ENCODE measurements around the gene MSI2. TPM values are rescaled to one million over a fixed set of nuclear protein-coding genes. Genes with fewer than 3 reads are reported as not detected.

MSI2 gene
- total and polyA plus RNA-seq, 2 donors (not counting 3 experiments of a cell fraction or from before 2014, with no cell fraction given): 20.9 to 59.3 TPM

GRCh38 chr17:57288040-57288772 is 31.9 kb downstream of the MSI2 start:
- POLR2A ChIA-PET: no interaction called here

GRCh38 chr17:57288773-57289121 is 32.4 kb downstream of the MSI2 start:
- Histone ChIP-seq H3K9me1 (replicated peaks; ENCODE audit: control insufficient read depth, extremely low read depth, insufficient read depth, low read length) (no peaks in the 10 kb centered on the region), H3K4me1 (ENCODE audit: control insufficient read depth, extremely low read depth, insufficient read depth, low read length) (no peaks in the 10 kb centered on the region), H3K36me3 (ENCODE audit: control insufficient read depth in 2 of 2, extremely low read depth in 1 of 2, insufficient read depth in 2 of 2, low read length in 2 of 2) (no peaks in the 10 kb centered on the region), H3K27me3 (ENCODE audit: control insufficient read depth in 2 of 2, insufficient read depth in 2 of 2, low read length in 2 of 2) (no peaks in the 10 kb centered on the region), H2AFZ (ENCODE audit: low read depth, low read length) (no peak overlapping the region), H3K4me3 (replicated peaks in 1 of 3; ENCODE audit: insufficient read depth in 1 of 3, low read depth in 1 of 3, low read length in 3 of 3) (no peak overlapping the region), H3K4me2 (ENCODE audit: insufficient read depth, low read length) (no peak overlapping the region), H3K9ac (replicated peaks; ENCODE audit: extremely low read depth, insufficient read depth, low read length) (no peak overlapping the region), H3K79me2 (ENCODE audit: control insufficient read depth, insufficient read depth, low read length) (no peaks in the 10 kb centered on the region), H3K27ac (ENCODE audit: insufficient read depth, low read depth, low read length) (no peak overlapping the region), H3K9me3 (replicated peaks; ENCODE audit: control insufficient read depth, insufficient read depth, low read length) (no peaks in the 10 kb centered on the region), H4K20me1 (replicated peaks; ENCODE audit: control insufficient read depth, extremely low read depth, insufficient read depth, low read length) (no peaks in the 10 kb centered on the region)
- POLR2A ChIA-PET: no interaction called here
- intact Hi-C loops (cut with micrococcal nuclease): no loop called here
- TF ChIP-seq MAX (IDR thresholded peaks at IDR 0.05; ENCODE audit: insufficient read depth, insufficient read length) (no peak), POLR2AphosphoS5 (IDR thresholded peaks at IDR 0.05; ENCODE audit: insufficient read depth, low read depth, low read length) (no peak), MYC (IDR thresholded peaks at IDR 0.05; ENCODE audit: low read depth, low read length) (no peak), FOS (IDR thresholded peaks at IDR 0.05; ENCODE audit: borderline replicate concordance, insufficient read depth, low read length) (no peak), EZH2 (IDR thresholded peaks at IDR 0.05; ENCODE audit: borderline replicate concordance, low read depth, low read length, severe bottlenecking) (no peak), POLR2A (IDR thresholded peaks at IDR 0.05; ENCODE audit: low read depth, low read length) (no peak), JUN (IDR thresholded peaks at IDR 0.05; ENCODE audit: borderline replicate concordance, insufficient read depth, insufficient read length, low read depth) (no peak), GATA2 (IDR thresholded peaks at IDR 0.05; ENCODE audit: insufficient read depth, insufficient read length, low read depth, low read length) (no peak), CTCF (IDR thresholded peaks at IDR 0.05; ENCODE audit: extremely low read depth in 1 of 2, insufficient read depth in 1 of 2, low read depth in 1 of 2, low read length in 2 of 2) (no peak)
- CTCF ChIA-PET: no interaction called here
- FAIRE-seq (no peak), DNase-seq (ENCODE audit: low read depth, low spot score) (no peak)
- no TSS peak for BruUV-seq (replicated peaks)
- dilution Hi-C loops (cut with MboI; ENCODE audit: extremely low pct_ligation_motif_present, low sequenced_read_pairs): no loop called here

More at GRCh38 chr17:57288040-57288772, 31.9 kb downstream of the MSI2 start:
- Histone ChIP-seq H4K20me1 (replicated peaks; ENCODE audit: control insufficient read depth, extremely low read depth, insufficient read depth, low read length) (no peaks in the 10 kb centered on the region), H3K27ac (ENCODE audit: insufficient read depth, low read depth, low read length) (no peak overlapping the region), H3K36me3 (ENCODE audit: control insufficient read depth in 2 of 2, extremely low read depth in 1 of 2, insufficient read depth in 2 of 2, low read length in 2 of 2) (no peaks in the 10 kb centered on the region), H3K27me3 (ENCODE audit: control insufficient read depth in 2 of 2, insufficient read depth in 2 of 2, low read length in 2 of 2) (no peaks in the 10 kb centered on the region), H3K4me1 (ENCODE audit: control insufficient read depth, extremely low read depth, insufficient read depth, low read length) (no peaks in the 10 kb centered on the region), H3K79me2 (ENCODE audit: control insufficient read depth, insufficient read depth, low read length) (no peaks in the 10 kb centered on the region), H2AFZ (ENCODE audit: low read depth, low read length) (no peak overlapping the region), H3K9ac (replicated peaks; ENCODE audit: extremely low read depth, insufficient read depth, low read length) (no peak overlapping the region), H3K4me3 (replicated peaks in 1 of 3; ENCODE audit: insufficient read depth in 1 of 3, low read depth in 1 of 3, low read length in 3 of 3) (no peak overlapping the region), H3K9me1 (replicated peaks; ENCODE audit: control insufficient read depth, extremely low read depth, insufficient read depth, low read length) (no peaks in the 10 kb centered on the region), H3K4me2 (ENCODE audit: insufficient read depth, low read length) (no peak overlapping the region), H3K9me3 (replicated peaks; ENCODE audit: control insufficient read depth, insufficient read depth, low read length) (no peaks in the 10 kb centered on the region)
- CTCF ChIA-PET: no interaction called here
- dilution Hi-C loops (cut with MboI; ENCODE audit: extremely low pct_ligation_motif_present, low sequenced_read_pairs): no loop called here
- intact Hi-C loops (cut with micrococcal nuclease): no loop called here
- no peak for TF ChIP-seq GATA2 (IDR thresholded peaks at IDR 0.05; ENCODE audit: insufficient read depth, insufficient read length, low read depth, low read length)
- TF ChIP-seq MAX (IDR thresholded peaks at IDR 0.05; ENCODE audit: insufficient read depth, insufficient read length): no peak
- DNase-seq (ENCODE audit: low read depth, low spot score) (no peak), FAIRE-seq (no peak)
- no TSS peak for BruUV-seq (replicated peaks)

All from endothelial cell of umbilical vein (primary cell).